HepG2 (cell line): ENCODE results near the gene ASXL1. TPM values are rescaled to one million over a fixed set of nuclear protein-coding genes. Genes with fewer than 3 reads are reported as not detected.

ENCODE experiments used
- ETV6 ChIP-seq: sonication (generic); formaldehyde crosslinking; conservative IDR thresholded peaks from 2 replicates; pipeline ENCODE4 v1.4.0; 2020; ENCODE audit warnings: missing genetic modification reagents
- JUND ChIP-seq: sonication (generic); formaldehyde crosslinking; IDR thresholded peaks from 2 replicates; pipeline ENCODE4 v1.8.0; 2022; ENCODE audit warnings: mild to moderate bottlenecking, missing genetic modification reagents
- KLF11 ChIP-seq: IDR thresholded peaks from 2 replicates; pipeline ENCODE4 v1.6.1; 2016; ENCODE audit warnings: missing compliant biosample characterization
- MBD4 ChIP-seq: IDR thresholded peaks from 2 replicates; pipeline ENCODE4 v1.6.1; 2012; ENCODE audit warnings: low read length, inconsistent platforms, borderline replicate concordance
- MLLT10 ChIP-seq: sonication (generic); formaldehyde crosslinking; IDR thresholded peaks from 2 replicates; pipeline ENCODE4 v1.4.0; 2020; ENCODE audit warnings: missing genetic modification reagents
- NCOR1 ChIP-seq: fragments of 200-600 bp; sonication (generic); IDR thresholded peaks from 2 replicates; pipeline ENCODE4 v1.7.0; 2017; ENCODE audit warnings: antibody characterized with exemption, low read length, borderline replicate concordance
- POLR2G ChIP-seq: fragments of 200-400 bp; formaldehyde crosslinking; IDR thresholded peaks from 2 replicates; pipeline ENCODE4 v1.6.1; 2018; ENCODE audit warnings: mild to moderate bottlenecking, low read depth, low read length, moderate library complexity
- PTBP1 ChIP-seq: fragments of 200-400 bp; formaldehyde crosslinking; IDR thresholded peaks from 2 replicates; pipeline ENCODE4 v1.6.1; 2018; ENCODE audit warnings: low read length, low read depth; ENCODE audit not compliant: poor library complexity, severe bottlenecking
- RBAK ChIP-seq: sonication (generic); formaldehyde crosslinking; IDR thresholded peaks from 2 replicates; pipeline ENCODE4 v1.5.1; 2020; ENCODE audit warnings: mild to moderate bottlenecking, missing genetic modification reagents
- TAF1 ChIP-seq: sonication (generic); formaldehyde crosslinking; IDR thresholded peaks from 2 replicates; pipeline ENCODE4 v1.4.0; 2020; ENCODE audit warnings: missing genetic modification reagents
- TMF1 ChIP-seq: sonication (generic); formaldehyde crosslinking; IDR thresholded peaks from 2 replicates; pipeline ENCODE4 v1.8.1; 2022; ENCODE audit warnings: low read depth, missing genetic modification reagents
- ZFP1 ChIP-seq: IDR thresholded peaks from 2 replicates; pipeline ENCODE4 v1.6.1; 2016
- ZNF446 ChIP-seq: sonication (generic); formaldehyde crosslinking; IDR thresholded peaks from 2 replicates; pipeline ENCODE4 v1.5.0; 2020; ENCODE audit warnings: mild to moderate bottlenecking, missing genetic modification reagents
- ZNF652 ChIP-seq: IDR thresholded peaks from 2 replicates; pipeline ENCODE4 v1.6.1; 2016; ENCODE audit warnings: low read depth, borderline replicate concordance
- ZNF720 ChIP-seq: sonication (generic); formaldehyde crosslinking; IDR thresholded peaks from 2 replicates; pipeline ENCODE4 v1.4.0; 2020; ENCODE audit warnings: missing genetic modification reagents
- ZSCAN29 ChIP-seq: sonication (generic); formaldehyde crosslinking; conservative IDR thresholded peaks from 2 replicates; pipeline ENCODE4 v1.4.0; 2020; ENCODE audit warnings: mild to moderate bottlenecking, missing genetic modification reagents
- polyA plus RNA-seq, 8 experiments: library from polyadenylated mRNA; depleted of rRNA in 3 of 8; stranded (reverse) in 7 of 8; unstranded in 1 of 8; fragments of >200 nt; fragmentation: Illumina TruSeq in 4 of 8; extraction: Trizol in 4 of 8; gene quantifications; 2 replicates each; pipeline versions ENCODE4 v1.2.1 to v1.2.3, GENCODE V29; 2011 to 2016; ENCODE audit warnings: low read depth in 4 of 8, missing spikeins in 1 of 8, mixed read lengths in 1 of 8; ENCODE audit not compliant: insufficient read depth in 1 of 8
- total RNA-seq, 5 experiments: library from RNA; depleted of rRNA; stranded (reverse); fragments of >200 nt; fragmentation: Illumina TruSeq; extraction: Trizol; gene quantifications; 2 replicates each; pipeline ENCODE4 v1.2.3, GENCODE V29; 2016; ENCODE audit warnings: low read depth in 1 of 5
- TF ChIP-seq, protein P1 (sequence below): sonication (generic); formaldehyde crosslinking; IDR thresholded peaks from 2 replicates; pipeline ENCODE4 v1.8.0; 2023; ENCODE audit warnings: mild to moderate bottlenecking, missing genetic modification reagents
- TF ChIP-seq, protein P2 (sequence below): IDR thresholded peaks from 2 replicates; pipeline ENCODE4 v1.6.1; 2016; ENCODE audit warnings: missing compliant biosample characterization, missing genetic modification reagents, borderline replicate concordance
- TF ChIP-seq, protein P3 (sequence below): sonication (generic); formaldehyde crosslinking; conservative IDR thresholded peaks from 2 replicates; pipeline ENCODE4 v1.4.0; 2020; ENCODE audit warnings: missing genetic modification reagents
- TF ChIP-seq, protein P4 (sequence below): sonication (generic); formaldehyde crosslinking; IDR thresholded peaks from 2 replicates; pipeline ENCODE4 v1.5.1; 2020; ENCODE audit warnings: mild to moderate bottlenecking, missing genetic modification reagents
- TF ChIP-seq, protein P5 (sequence below): IDR thresholded peaks from 2 replicates; pipeline ENCODE4 v1.6.1; 2016; ENCODE audit warnings: control low read depth

ASXL1 gene
- total and polyA plus RNA-seq, 2 of the 13 experiments (the other 11 are each of a cell fraction or from before 2014, with no cell fraction given): 62.1 to 74.8 TPM

DNA sequence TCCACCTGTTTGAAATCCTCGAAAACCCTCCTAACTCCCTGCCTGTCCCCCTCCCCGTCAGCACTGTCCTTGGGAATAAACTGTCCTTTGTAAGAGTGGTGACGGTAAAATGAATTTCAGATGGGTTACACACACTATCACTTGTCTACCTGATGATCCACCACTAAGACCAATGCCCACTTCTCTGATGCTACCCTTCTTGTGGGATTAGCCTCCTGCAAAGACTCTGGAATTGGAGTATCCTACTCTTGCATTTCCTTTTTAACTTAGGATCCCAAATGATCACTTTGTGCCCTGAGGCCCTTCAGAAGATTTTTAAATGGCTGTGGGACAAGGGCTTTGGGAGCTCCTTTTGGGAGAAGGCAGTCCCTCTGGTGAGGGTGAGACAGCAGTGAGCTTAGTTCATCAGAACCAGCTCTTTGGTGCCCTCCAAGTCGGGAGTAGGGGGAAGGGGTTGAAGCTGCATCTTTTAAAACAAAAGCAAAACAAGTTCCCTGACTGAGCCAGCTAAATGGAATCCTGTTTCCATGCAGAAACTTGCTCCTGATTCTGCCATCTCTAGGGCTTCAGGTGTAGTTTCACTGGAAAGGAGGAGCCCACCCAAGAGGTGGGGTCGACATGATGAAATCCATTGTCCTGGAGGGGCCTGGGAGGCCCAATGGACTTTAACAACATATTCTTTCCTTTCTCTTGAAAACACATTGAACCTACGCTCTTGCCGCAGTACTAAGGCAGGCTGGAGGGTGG, 86.5 kb downstream of the ASXL1 start (continued):
- TF ChIP-seq, protein P1, sequence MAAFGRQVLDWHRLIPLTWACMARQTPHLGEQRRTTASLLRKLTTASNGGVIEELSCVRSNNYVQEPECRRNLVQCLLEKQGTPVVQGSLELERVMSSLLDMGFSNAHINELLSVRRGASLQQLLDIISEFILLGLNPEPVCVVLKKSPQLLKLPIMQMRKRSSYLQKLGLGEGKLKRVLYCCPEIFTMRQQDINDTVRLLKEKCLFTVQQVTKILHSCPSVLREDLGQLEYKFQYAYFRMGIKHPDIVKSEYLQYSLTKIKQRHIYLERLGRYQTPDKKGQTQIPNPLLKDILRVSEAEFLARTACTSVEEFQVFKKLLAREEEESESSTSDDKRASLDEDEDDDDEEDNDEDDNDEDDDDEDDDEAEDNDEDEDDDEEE (CRISPR knock-in tag): peak; percentile 85; the same call in 1 of the 2 replicates
- TF ChIP-seq JUND (CRISPR knock-in tag): no peak
- TF ChIP-seq ZNF720 (CRISPR knock-in tag): no peak
- no peak for TF ChIP-seq KLF11 (CRISPR knock-in tag)
- no peak for TF ChIP-seq MLLT10
- 0 out of 2 replicates have a peak, but pooled peaks have one; percentile 40 for TF ChIP-seq POLR2G
- TF ChIP-seq, protein P2, sequence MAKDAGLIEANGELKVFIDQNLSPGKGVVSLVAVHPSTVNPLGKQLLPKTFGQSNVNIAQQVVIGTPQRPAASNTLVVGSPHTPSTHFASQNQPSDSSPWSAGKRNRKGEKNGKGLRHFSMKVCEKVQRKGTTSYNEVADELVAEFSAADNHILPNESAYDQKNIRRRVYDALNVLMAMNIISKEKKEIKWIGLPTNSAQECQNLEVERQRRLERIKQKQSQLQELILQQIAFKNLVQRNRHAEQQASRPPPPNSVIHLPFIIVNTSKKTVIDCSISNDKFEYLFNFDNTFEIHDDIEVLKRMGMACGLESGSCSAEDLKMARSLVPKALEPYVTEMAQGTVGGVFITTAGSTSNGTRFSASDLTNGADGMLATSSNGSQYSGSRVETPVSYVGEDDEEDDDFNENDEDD (CRISPR knock-in tag): no peak
- TF ChIP-seq ZNF446 (CRISPR knock-in tag): 0 out of 2 replicates have a peak, but pooled peaks have one; percentile 64
- TF ChIP-seq, protein P3, sequence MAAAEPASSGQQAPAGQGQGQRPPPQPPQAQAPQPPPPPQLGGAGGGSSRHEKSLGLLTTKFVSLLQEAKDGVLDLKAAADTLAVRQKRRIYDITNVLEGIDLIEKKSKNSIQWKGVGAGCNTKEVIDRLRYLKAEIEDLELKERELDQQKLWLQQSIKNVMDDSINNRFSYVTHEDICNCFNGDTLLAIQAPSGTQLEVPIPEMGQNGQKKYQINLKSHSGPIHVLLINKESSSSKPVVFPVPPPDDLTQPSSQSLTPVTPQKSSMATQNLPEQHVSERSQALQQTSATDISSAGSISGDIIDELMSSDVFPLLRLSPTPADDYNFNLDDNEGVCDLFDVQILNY (CRISPR knock-in tag): no peak
- no peak for TF ChIP-seq ETV6 (CRISPR knock-in tag)
- TF ChIP-seq ZSCAN29 (CRISPR knock-in tag): no peak
- TF ChIP-seq TAF1 (CRISPR knock-in tag): no peak
- no peak for TF ChIP-seq ZNF652
- no peak for TF ChIP-seq ZFP1
- no peak for TF ChIP-seq TMF1 (CRISPR knock-in tag)
- peak; percentile 80; the same call in 1 of the 2 replicates for TF ChIP-seq MBD4
- no peak for TF ChIP-seq NCOR1
- TF ChIP-seq RBAK (CRISPR knock-in tag): 0 out of 2 replicates have a peak, but pooled peaks have one; percentile 35
- TF ChIP-seq, protein P4, sequence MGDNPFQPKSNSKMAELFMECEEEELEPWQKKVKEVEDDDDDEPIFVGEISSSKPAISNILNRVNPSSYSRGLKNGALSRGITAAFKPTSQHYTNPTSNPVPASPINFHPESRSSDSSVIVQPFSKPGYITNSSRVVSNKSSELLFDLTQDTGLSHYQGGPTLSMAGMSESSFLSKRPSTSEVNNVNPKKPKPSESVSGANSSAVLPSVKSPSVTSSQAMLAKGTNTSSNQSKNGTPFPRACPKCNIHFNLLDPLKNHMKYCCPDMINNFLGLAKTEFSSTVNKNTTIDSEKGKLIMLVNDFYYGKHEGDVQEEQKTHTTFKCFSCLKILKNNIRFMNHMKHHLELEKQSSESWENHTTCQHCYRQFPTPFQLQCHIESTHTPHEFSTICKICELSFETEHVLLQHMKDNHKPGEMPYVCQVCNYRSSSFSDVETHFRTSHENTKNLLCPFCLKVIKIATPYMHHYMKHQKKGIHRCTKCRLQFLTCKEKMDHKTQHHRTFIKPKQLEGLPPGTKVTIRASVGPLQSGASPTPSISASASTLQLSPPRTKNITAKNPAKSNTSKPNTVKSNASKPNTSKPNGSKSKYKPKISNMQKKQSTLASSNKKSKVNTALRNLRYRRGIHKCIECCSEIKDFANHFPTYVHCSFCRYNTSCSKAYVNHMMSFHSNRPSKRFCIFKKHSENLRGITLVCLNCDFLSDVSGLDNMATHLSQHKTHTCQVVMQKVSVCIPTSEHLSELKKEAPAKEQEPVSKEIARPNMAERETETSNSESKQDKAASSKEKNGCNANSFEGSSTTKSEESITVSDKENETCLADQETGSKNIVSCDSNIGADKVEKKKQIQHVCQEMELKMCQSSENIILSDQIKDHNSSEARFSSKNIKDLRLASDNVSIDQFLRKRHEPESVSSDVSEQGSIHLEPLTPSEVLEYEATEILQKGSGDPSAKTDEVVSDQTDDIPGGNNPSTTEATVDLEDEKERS: no peak
- no peak for TF ChIP-seq PTBP1
- TF ChIP-seq, protein P5, sequence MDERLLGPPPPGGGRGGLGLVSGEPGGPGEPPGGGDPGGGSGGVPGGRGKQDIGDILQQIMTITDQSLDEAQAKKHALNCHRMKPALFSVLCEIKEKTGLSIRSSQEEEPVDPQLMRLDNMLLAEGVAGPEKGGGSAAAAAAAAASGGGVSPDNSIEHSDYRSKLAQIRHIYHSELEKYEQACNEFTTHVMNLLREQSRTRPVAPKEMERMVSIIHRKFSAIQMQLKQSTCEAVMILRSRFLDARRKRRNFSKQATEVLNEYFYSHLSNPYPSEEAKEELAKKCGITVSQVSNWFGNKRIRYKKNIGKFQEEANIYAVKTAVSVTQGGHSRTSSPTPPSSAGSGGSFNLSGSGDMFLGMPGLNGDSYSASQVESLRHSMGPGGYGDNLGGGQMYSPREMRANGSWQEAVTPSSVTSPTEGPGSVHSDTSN: no peak
